Measurements from ENCODE around the gene KDM1A. TPM values are rescaled to one million over a fixed set of nuclear protein-coding genes. Genes with fewer than 3 reads are reported as not detected.
A peak's percentile ranks its signal among the peaks of the same experiment; 100 is the strongest.

Gene KDM1A
- total RNA-seq, 2 donors from 2014 or later, result 23.4 to 44.1 TPM

DNA sequence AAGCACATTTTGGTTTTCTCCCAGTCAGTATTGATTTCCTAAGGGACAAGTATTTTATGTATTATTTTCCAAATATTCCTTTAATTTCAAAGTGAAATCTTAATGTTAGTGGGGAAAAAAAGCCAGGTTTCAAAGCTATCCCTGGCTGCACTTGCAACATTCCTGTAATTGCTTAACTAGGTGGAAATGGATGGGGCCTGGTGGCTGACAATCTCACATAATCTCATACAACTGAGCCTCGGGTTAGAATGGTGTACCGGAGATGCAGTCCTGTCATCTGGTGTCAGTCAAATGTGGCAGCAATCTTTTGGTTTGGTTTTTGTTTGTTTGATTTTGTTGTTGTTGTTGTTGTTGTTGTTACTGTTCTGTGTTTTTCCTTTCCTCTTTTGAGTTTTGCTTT is 46.1 kb downstream of the KDM1A start:
- peaks cover 6 to 19% of the 10 kb centered on the region in 2 donors for H3K4me1 ChIP-seq (ENCODE audit: control insufficient read depth in 1 of 2, low read depth in 2 of 2)
- no peak overlapping the region for H3K4me3 ChIP-seq
- TF ChIP-seq, protein P1, sequence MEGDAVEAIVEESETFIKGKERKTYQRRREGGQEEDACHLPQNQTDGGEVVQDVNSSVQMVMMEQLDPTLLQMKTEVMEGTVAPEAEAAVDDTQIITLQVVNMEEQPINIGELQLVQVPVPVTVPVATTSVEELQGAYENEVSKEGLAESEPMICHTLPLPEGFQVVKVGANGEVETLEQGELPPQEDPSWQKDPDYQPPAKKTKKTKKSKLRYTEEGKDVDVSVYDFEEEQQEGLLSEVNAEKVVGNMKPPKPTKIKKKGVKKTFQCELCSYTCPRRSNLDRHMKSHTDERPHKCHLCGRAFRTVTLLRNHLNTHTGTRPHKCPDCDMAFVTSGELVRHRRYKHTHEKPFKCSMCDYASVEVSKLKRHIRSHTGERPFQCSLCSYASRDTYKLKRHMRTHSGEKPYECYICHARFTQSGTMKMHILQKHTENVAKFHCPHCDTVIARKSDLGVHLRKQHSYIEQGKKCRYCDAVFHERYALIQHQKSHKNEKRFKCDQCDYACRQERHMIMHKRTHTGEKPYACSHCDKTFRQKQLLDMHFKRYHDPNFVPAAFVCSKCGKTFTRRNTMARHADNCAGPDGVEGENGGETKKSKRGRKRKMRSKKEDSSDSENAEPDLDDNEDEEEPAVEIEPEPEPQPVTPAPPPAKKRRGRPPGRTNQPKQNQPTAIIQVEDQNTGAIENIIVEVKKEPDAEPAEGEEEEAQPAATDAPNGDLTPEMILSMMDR (IDR thresholded peaks at IDR 0.05), result no peak
- no peaks in the 10 kb centered on the region for H3K27me3 ChIP-seq (replicated peaks; ENCODE audit: insufficient read depth)
- H3K27ac ChIP-seq, result no peak overlapping the region
- DNase-seq (ENCODE audit: low spot score) (no peak), ATAC-seq (ENCODE audit: insufficient number of reproducible peaks, low FRiP score, low read depth) (no peak)
- H3K36me3 ChIP-seq, result peaks cover 5% of the 10 kb centered on the region
- H3K9me3 ChIP-seq, result no peaks in the 10 kb centered on the region

DNA sequence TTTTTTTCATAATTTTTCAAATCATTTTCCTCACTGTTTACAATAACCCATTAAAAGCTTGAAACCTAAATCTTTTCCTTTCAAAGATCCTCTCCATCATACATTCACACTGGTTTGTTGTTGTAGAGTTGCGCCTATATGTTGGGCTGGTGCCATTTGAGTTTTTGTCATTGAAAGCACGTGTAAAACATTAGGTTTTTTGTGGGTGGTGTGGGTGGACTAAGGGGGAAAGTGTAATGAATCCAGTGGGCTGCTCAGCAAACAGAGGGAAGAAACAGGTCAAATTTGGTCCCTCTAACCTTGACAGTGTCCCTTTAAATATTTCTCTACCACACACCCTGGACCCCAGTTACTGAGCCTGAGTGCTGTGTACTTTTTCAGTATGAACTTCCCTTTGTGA is 46.8 kb downstream of the KDM1A start:
- Histone ChIP-seq H3K27me3 (replicated peaks; ENCODE audit: insufficient read depth) (no peaks in the 10 kb centered on the region), H3K9me3 (no peaks in the 10 kb centered on the region), H3K4me1 (ENCODE audit: control insufficient read depth in 1 of 2, low read depth in 2 of 2) (peaks cover 6 to 19% of the 10 kb centered on the region in 2 donors), H3K4me3 (no peak overlapping the region), H3K36me3 (no peaks in the 10 kb centered on the region), H3K27ac (no peak overlapping the region)
- DNase-seq (ENCODE audit: low spot score), result no peak
- no peak for ATAC-seq (ENCODE audit: insufficient number of reproducible peaks, low FRiP score, low read depth)
- TF ChIP-seq, protein P1 (IDR thresholded peaks at IDR 0.05), result no peak

DNA sequence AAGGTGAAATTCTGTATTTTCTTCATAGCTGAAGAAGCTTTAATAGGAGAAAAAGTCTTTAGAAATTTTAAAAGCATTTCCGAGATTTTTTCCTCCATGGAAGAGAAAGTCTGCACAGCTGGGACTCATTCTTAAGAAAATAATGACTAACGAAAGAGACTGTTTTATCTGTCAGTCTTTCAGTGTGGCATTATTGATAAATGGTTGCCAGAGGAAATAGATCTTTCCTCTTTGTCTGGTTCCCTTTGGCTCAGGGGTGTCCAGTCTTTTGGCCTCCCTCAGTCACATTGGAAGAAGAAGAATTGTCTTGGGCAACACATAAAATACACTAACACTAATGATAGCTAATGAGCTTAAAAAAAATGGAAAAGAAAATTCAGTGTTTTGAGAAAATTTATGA is 49.9 kb downstream of the KDM1A start:
- Histone ChIP-seq H3K27me3 (replicated peaks; ENCODE audit: insufficient read depth) (no peaks in the 10 kb centered on the region), H3K9me3 (no peaks in the 10 kb centered on the region), H3K4me3 (no peak overlapping the region), H3K36me3 (peaks cover 8% of the 10 kb centered on the region), H3K4me1 (ENCODE audit: control insufficient read depth in 1 of 2, low read depth in 2 of 2) (peaks cover 6 to 19% of the 10 kb centered on the region in 2 donors), H3K27ac (peak overlapping the region in 1 of 2 donors; percentile 21)
- TF ChIP-seq, protein P1 (IDR thresholded peaks at IDR 0.05), result no peak
- ATAC-seq (ENCODE audit: insufficient number of reproducible peaks, low FRiP score, low read depth), result no peak
- DNase-seq (ENCODE audit: low spot score), result no peak

DNA sequence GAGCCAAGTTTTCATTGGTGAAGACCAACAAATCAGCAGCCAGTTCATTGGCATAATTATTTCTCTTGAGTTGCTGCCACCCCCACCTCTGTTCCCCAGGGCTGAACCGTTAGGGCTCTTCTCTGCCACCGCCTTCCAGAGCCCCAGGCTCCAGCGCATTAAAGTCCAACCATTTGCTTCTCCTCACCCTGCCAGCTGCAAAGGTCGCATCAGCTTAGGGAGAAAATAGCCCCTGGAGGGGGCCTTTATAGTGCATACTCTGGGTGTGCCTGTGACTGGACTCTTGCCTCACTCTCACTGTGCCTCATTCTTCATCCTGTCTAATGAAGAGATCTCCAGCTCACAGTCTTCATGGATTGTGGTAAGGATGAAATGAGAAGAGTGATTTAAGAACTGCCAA is 50.4 kb downstream of the KDM1A start:
- TF ChIP-seq, protein P1 (IDR thresholded peaks at IDR 0.05), result no peak
- Histone ChIP-seq H3K27ac (peak overlapping the region in 1 of 2 donors; percentile 21), H3K4me1 (ENCODE audit: control insufficient read depth in 1 of 2, low read depth in 2 of 2) (peaks cover 6 to 19% of the 10 kb centered on the region in 2 donors), H3K9me3 (no peaks in the 10 kb centered on the region), H3K36me3 (peaks cover 8% of the 10 kb centered on the region), H3K4me3 (no peak overlapping the region), H3K27me3 (replicated peaks; ENCODE audit: insufficient read depth) (no peaks in the 10 kb centered on the region)
- no peak for DNase-seq (ENCODE audit: low spot score)
- no peak for ATAC-seq (ENCODE audit: insufficient number of reproducible peaks, low FRiP score, low read depth)

DNA sequence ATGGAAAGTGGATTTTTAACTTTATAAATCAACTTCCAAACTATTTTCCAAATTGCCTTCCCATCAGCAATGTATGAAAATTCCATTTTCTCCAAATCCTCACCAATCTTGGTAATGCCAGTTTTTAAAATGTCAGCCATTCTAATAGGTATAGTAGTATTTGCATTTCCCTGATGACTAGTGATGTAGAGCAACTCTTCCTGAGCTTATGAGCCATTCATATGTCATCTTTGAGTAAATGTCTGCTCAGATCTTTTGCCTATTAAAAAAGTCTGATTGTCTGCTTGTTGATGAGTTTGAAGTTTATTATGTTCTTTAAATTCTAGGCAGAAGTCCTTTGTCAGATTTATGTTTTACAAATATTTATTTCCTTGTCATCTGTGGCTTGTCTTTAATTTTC is 54.7 kb downstream of the KDM1A start:
- Histone ChIP-seq H3K36me3 (peaks cover 26% of the 10 kb centered on the region), H3K4me3 (no peak overlapping the region), H3K9me3 (no peaks in the 10 kb centered on the region), H3K27me3 (replicated peaks; ENCODE audit: insufficient read depth) (no peaks in the 10 kb centered on the region), H3K4me1 (ENCODE audit: control insufficient read depth in 1 of 2, low read depth in 2 of 2) (peaks cover 6 to 13% of the 10 kb centered on the region in 2 donors), H3K27ac (no peak overlapping the region)
- no peak for ATAC-seq (ENCODE audit: insufficient number of reproducible peaks, low FRiP score, low read depth)
- TF ChIP-seq, protein P1 (IDR thresholded peaks at IDR 0.05), result no peak
- DNase-seq (ENCODE audit: low spot score), result no peak

Data from thoracic aorta (tissue), 2 donors.